Activated T-cell treated with anti-CD3 and anti-CD28 coated beads, Interleukin-2, amount 50 U/mL, for 24 hours (primary cell): ENCODE data around the gene ARHGEF17.

ENCODE experiments used
- DNase-seq: peaks from one replicate; pipeline ENCODE4 v3.0.0-alpha.2; 2020
- H3K27ac Mint-ChIP-seq: 2 replicates; pipeline ENCODE4 v1.8.0; 2020; ENCODE audit warnings: mild to moderate bottlenecking, mixed read lengths
- H3K27me3 Mint-ChIP-seq: 2 replicates; pipeline ENCODE4 v1.8.0; 2020; ENCODE audit warnings: mixed read lengths
- H3K36me3 Mint-ChIP-seq: 2 replicates; pipeline ENCODE4 v1.8.0; 2020; ENCODE audit warnings: low read depth, mixed read lengths
- H3K4me1 Mint-ChIP-seq: 2 replicates; pipeline ENCODE4 v1.8.0; 2020; ENCODE audit warnings: low read depth, mixed read lengths
- H3K4me3 Mint-ChIP-seq: 2 replicates; pipeline ENCODE4 v1.8.0; 2020; ENCODE audit warnings: mild to moderate bottlenecking, moderate library complexity, mixed read lengths
- H3K9me3 Mint-ChIP-seq: 2 replicates; pipeline ENCODE4 v1.8.0; 2020; ENCODE audit warnings: mixed read lengths

ARHGEF17 gene

GRCh38 chr11:73337846-73338245 lies 29.8 kb downstream of the ARHGEF17 start:
- Mint-ChIP-seq H3K4me3 (no peak overlapping the region), H3K27me3 (peaks cover 3% of the 10 kb centered on the region), H3K9me3 (no peaks in the 10 kb centered on the region), H3K4me1 (no peaks in the 10 kb centered on the region), H3K36me3 (no peaks in the 10 kb centered on the region), H3K27ac (no peak overlapping the region)
- no peak for DNase-seq

GRCh38 chr11:73338279-73338678 lies 30.2 kb downstream of the ARHGEF17 start:
- Mint-ChIP-seq H3K4me3 (no peak overlapping the region), H3K27me3 (peaks cover 3% of the 10 kb centered on the region)

GRCh38 chr11:73340164-73340563 lies 32.1 kb downstream of the ARHGEF17 start:
- H3K36me3 Mint-ChIP-seq: no peaks in the 10 kb centered on the region

More at GRCh38 chr11:73338279-73338678, 30.2 kb downstream of the ARHGEF17 start:
- Mint-ChIP-seq H3K4me1 (no peaks in the 10 kb centered on the region), H3K27ac (no peak overlapping the region), H3K9me3 (no peaks in the 10 kb centered on the region), H3K36me3 (no peaks in the 10 kb centered on the region)
- no peak for DNase-seq

GRCh38 chr11:73342633-73343032 lies 34.6 kb downstream of the ARHGEF17 start:
- Mint-ChIP-seq H3K36me3 (no peaks in the 10 kb centered on the region), H3K4me1 (no peaks in the 10 kb centered on the region), H3K4me3 (no peak overlapping the region), H3K27me3 (peaks cover 2% of the 10 kb centered on the region), H3K27ac (no peak overlapping the region), H3K9me3 (no peaks in the 10 kb centered on the region)
- DNase-seq: no peak

More at GRCh38 chr11:73340164-73340563, 32.1 kb downstream of the ARHGEF17 start:
- Mint-ChIP-seq H3K27ac (no peak overlapping the region), H3K27me3 (peaks cover 5% of the 10 kb centered on the region), H3K9me3 (no peaks in the 10 kb centered on the region), H3K4me1 (no peaks in the 10 kb centered on the region), H3K4me3 (no peak overlapping the region)
- DNase-seq: no peak

GRCh38 chr11:73343076-73343873 lies 35.2 kb downstream of the ARHGEF17 start:
- Mint-ChIP-seq H3K4me3 (no peak overlapping the region), H3K9me3 (no peaks in the 10 kb centered on the region), H3K4me1 (no peaks in the 10 kb centered on the region), H3K27ac (no peak overlapping the region), H3K27me3 (peaks cover 2% of the 10 kb centered on the region), H3K36me3 (no peaks in the 10 kb centered on the region)
- no peak for DNase-seq

- no peaks in the 10 kb centered on the region for H3K36me3 Mint-ChIP-seq
- no peak overlapping the region for H3K27ac Mint-ChIP-seq
Measured at GRCh38 chr11:73344191-73344607, 36.1 kb downstream of the ARHGEF17 start.

GRCh38 chr11:73345481-73346160 lies 37.5 kb downstream of the ARHGEF17 start:
- Mint-ChIP-seq H3K9me3 (no peaks in the 10 kb centered on the region), H3K27me3 (peaks cover 2% of the 10 kb centered on the region)

More at GRCh38 chr11:73344191-73344607, 36.1 kb downstream of the ARHGEF17 start:
- Mint-ChIP-seq H3K4me1 (no peaks in the 10 kb centered on the region), H3K4me3 (no peak overlapping the region), H3K9me3 (no peaks in the 10 kb centered on the region), H3K27me3 (peaks cover 2% of the 10 kb centered on the region)
- no peak for DNase-seq

GRCh38 chr11:73346186-73346935 lies 38.3 kb downstream of the ARHGEF17 start:
- Mint-ChIP-seq H3K9me3 (no peaks in the 10 kb centered on the region), H3K27me3 (peaks cover 2% of the 10 kb centered on the region), H3K4me3 (no peak overlapping the region), H3K27ac (no peak overlapping the region), H3K36me3 (no peaks in the 10 kb centered on the region), H3K4me1 (peaks cover 1% of the 10 kb centered on the region)
- no peak for DNase-seq

More at GRCh38 chr11:73345481-73346160, 37.5 kb downstream of the ARHGEF17 start:
- Mint-ChIP-seq H3K27ac (no peak overlapping the region), H3K4me3 (no peak overlapping the region), H3K36me3 (no peaks in the 10 kb centered on the region), H3K4me1 (no peaks in the 10 kb centered on the region)
- no peak for DNase-seq

- Mint-ChIP-seq H3K4me3 (no peak overlapping the region), H3K27ac (no peak overlapping the region), H3K27me3 (peaks cover 2% of the 10 kb centered on the region), H3K36me3 (no peaks in the 10 kb centered on the region), H3K9me3 (no peaks in the 10 kb centered on the region), H3K4me1 (peaks cover 2% of the 10 kb centered on the region)
- no peak for DNase-seq
Measured at GRCh38 chr11:73347067-73347466, 39.0 kb downstream of the ARHGEF17 start.

- H3K4me3 Mint-ChIP-seq: no peak overlapping the region
- DNase-seq: no peak
- H3K9me3 Mint-ChIP-seq: no peaks in the 10 kb centered on the region
- H3K27ac Mint-ChIP-seq: no peak overlapping the region
- peaks cover 2% of the 10 kb centered on the region for H3K4me1 Mint-ChIP-seq
- peaks cover 2% of the 10 kb centered on the region for H3K27me3 Mint-ChIP-seq
- no peaks in the 10 kb centered on the region for H3K36me3 Mint-ChIP-seq
Measured at GRCh38 chr11:73348838-73349237, 40.8 kb downstream of the ARHGEF17 start.

- DNase-seq: no peak
- Mint-ChIP-seq H3K4me1 (peaks cover 2% of the 10 kb centered on the region), H3K4me3 (no peak overlapping the region), H3K9me3 (no peaks in the 10 kb centered on the region), H3K36me3 (no peaks in the 10 kb centered on the region), H3K27ac (no peak overlapping the region), H3K27me3 (peaks cover under 1% of the 10 kb centered on the region)
Measured at GRCh38 chr11:73349633-73350032, 41.6 kb downstream of the ARHGEF17 start.

- H3K27me3 Mint-ChIP-seq: no peaks in the 10 kb centered on the region
- H3K36me3 Mint-ChIP-seq: no peaks in the 10 kb centered on the region
- peak; percentile 60 for DNase-seq
- H3K4me3 Mint-ChIP-seq: no peak overlapping the region
- peaks cover 2% of the 10 kb centered on the region for H3K4me1 Mint-ChIP-seq
- no peaks in the 10 kb centered on the region for H3K9me3 Mint-ChIP-seq
- H3K27ac Mint-ChIP-seq: no peak overlapping the region
Measured at GRCh38 chr11:73350908-73351636, 43.0 kb downstream of the ARHGEF17 start.

- Mint-ChIP-seq H3K36me3 (no peaks in the 10 kb centered on the region), H3K4me1 (peaks cover 2% of the 10 kb centered on the region), H3K27ac (no peak overlapping the region), H3K4me3 (no peak overlapping the region), H3K9me3 (no peaks in the 10 kb centered on the region), H3K27me3 (no peaks in the 10 kb centered on the region)
- DNase-seq: no peak
Measured at GRCh38 chr11:73353422-73353821, 45.3 kb downstream of the ARHGEF17 start.

GRCh38 chr11:73355109-73355508 lies 47.0 kb downstream of the ARHGEF17 start:
- Mint-ChIP-seq H3K9me3 (no peaks in the 10 kb centered on the region), H3K4me1 (peaks cover 2% of the 10 kb centered on the region), H3K27ac (no peak overlapping the region), H3K27me3 (no peaks in the 10 kb centered on the region), H3K36me3 (no peaks in the 10 kb centered on the region), H3K4me3 (no peak overlapping the region)
- no peak for DNase-seq
